Activated CD4-positive, alpha-beta T cell treated with anti-CD3 and anti-CD28 coated beads, Interleukin-2, amount 50 U/mL, for 24 hours (primary cell): ENCODE data around the gene CSGALNACT2.

Experiments used
- DNase-seq, 2 donors: peaks; one replicate each; pipeline ENCODE4 v3.0.0-alpha.2; 2020; ENCODE audit warnings: low read depth in 1 of 2, low spot score in 1 of 2

Gene CSGALNACT2

GRCh38 chr10:43200538-43201390, 62.5 kb downstream of the CSGALNACT2 start:
- no peak for DNase-seq

- no peak for DNase-seq
These were observed 63.4 kb downstream of the CSGALNACT2 start for GRCh38 chr10:43201545-43202131.

- DNase-seq, result no peak
These were observed 64.0 kb downstream of the CSGALNACT2 start for GRCh38 chr10:43202224-43202656.

- DNase-seq, result no peak
These were observed 64.6 kb downstream of the CSGALNACT2 start for GRCh38 chr10:43202657-43203447.

GRCh38 chr10:43203448-43204041, 65.3 kb downstream of the CSGALNACT2 start:
- DNase-seq, result no peak

- no peak for DNase-seq
These were observed 66.0 kb downstream of the CSGALNACT2 start for GRCh38 chr10:43204042-43204942.

GRCh38 chr10:43204943-43205671, 66.9 kb downstream of the CSGALNACT2 start:
- peak; percentile 24 to 30 for DNase-seq

- DNase-seq, result no peak
These were observed 67.6 kb downstream of the CSGALNACT2 start for GRCh38 chr10:43205681-43206390.

GRCh38 chr10:43206391-43207235, 68.4 kb downstream of the CSGALNACT2 start:
- no peak for DNase-seq

GRCh38 chr10:43208147-43209073, 70.2 kb downstream of the CSGALNACT2 start:
- no peak for DNase-seq

- no peak for DNase-seq
These were observed 70.8 kb downstream of the CSGALNACT2 start for GRCh38 chr10:43209074-43209455.

- DNase-seq, result no peak
These were observed 71.5 kb downstream of the CSGALNACT2 start for GRCh38 chr10:43209651-43210141.

- no peak for DNase-seq
These were observed 72.3 kb downstream of the CSGALNACT2 start for GRCh38 chr10:43210556-43210955.

- DNase-seq, result no peak
These were observed 72.8 kb downstream of the CSGALNACT2 start for GRCh38 chr10:43211030-43211429.

GRCh38 chr10:43211431-43212042, 73.3 kb downstream of the CSGALNACT2 start:
- no peak for DNase-seq

- DNase-seq, result no peak
These were observed 73.9 kb downstream of the CSGALNACT2 start for GRCh38 chr10:43212043-43212721.
